A549 (cell line): ENCODE data around the gene VDAC1. TPM values are rescaled to one million over a fixed set of nuclear protein-coding genes. Genes with fewer than 3 reads are reported as not detected.
"Not testable (repeated sequence)": the region's sequence is repeated elsewhere in the genome, so short reads cannot be mapped to it uniquely, and the experiment has no call there.

Experiments
- ATAC-seq, 2 experiments: fragments of 200-7000 bp in 1 of 2; fragments of >200 bp in 1 of 2; cut with Nextera tagmentation in 1 of 2; cut with Tn5 transposase in 1 of 2; 3 replicates each; pipeline versions ENCODE4 v1.8.0 to v1.9.1; 2018 to 2020; ENCODE audit warnings: mild to moderate bottlenecking in 1 of 2, moderate library complexity in 1 of 2
- CTCF ChIA-PET: fragments of 300-600 bp; sonication (Branson Sonifier 250); formaldehyde crosslinking; extraction: SDS; loops from one replicate; lab custom pipeline; 2021; ENCODE audit warnings: antibody characterized with exemption, inconsistent platforms; lab: Yijun Ruan, JAX
- POLR2A ChIA-PET: fragments of 350-600 bp; formaldehyde crosslinking; extraction: SDS; loops from one replicate; lab custom pipeline; 2021; ENCODE audit warnings: antibody characterized with exemption, inconsistent platforms; lab: Yijun Ruan, JAX
- DNase-seq, 2 experiments: peaks; one replicate each; pipeline versions ENCODE4 v3.0.0 to v3.0.0-alpha.2; 2011 to 2016; ENCODE audit warnings: low read depth in 1 of 2, low spot score in 1 of 2
- FAIRE-seq: peaks from 2 replicates; lab custom pipeline; 2011; peaks lifted over from hg19 to GRCh38; lab: Jason Lieb, UNC
- H3K27ac ChIP-seq, 2 experiments: fragments of >200 bp; sonication (Bioruptor Twin); formaldehyde crosslinking; 3 replicates each; pipeline ENCODE4 v1.5.1; 2016 to 2017
- H3K4me1 ChIP-seq: fragments of >200 bp; sonication (Bioruptor Twin); formaldehyde crosslinking; 3 replicates; pipeline ENCODE4 v1.6.1; 2016
- H3K4me2 ChIP-seq: fragments of >200 bp; sonication (Bioruptor Twin); formaldehyde crosslinking; 3 replicates; pipeline ENCODE4 v1.6.1; 2016
- H3K4me3 ChIP-seq: fragments of >200 bp; sonication (Bioruptor Twin); formaldehyde crosslinking; 3 replicates; pipeline ENCODE4 v1.5.1; 2016
- H3K9me3 ChIP-seq: fragments of >200 bp; sonication (Bioruptor Twin); formaldehyde crosslinking; 3 replicates; pipeline ENCODE4 v1.6.1; 2016
- BCL3 ChIP-seq: fragments of >200 bp; sonication (Bioruptor Twin); formaldehyde crosslinking; IDR thresholded peaks from 3 replicates; pipeline ENCODE4 v1.6.1; 2016
- BHLHE40 ChIP-seq: IDR thresholded peaks from 2 replicates; pipeline ENCODE4 v1.6.1; 2012; ENCODE audit warnings: low read depth, low read length, inconsistent platforms
- CBX8 ChIP-seq: fragments of 200-600 bp; sonication (generic); IDR thresholded peaks from 2 replicates; pipeline ENCODE4 v1.6.1; 2016
- CEBPB ChIP-seq, 2 experiments: fragments of >200 bp in 1 of 2; sonication (Bioruptor Twin) in 1 of 2; formaldehyde crosslinking in 1 of 2; IDR thresholded peaks; 2 replicates each; pipeline ENCODE4 v1.6.1; 2012 to 2016
- E2F6 ChIP-seq: IDR thresholded peaks from 2 replicates; pipeline ENCODE4 v1.6.1; 2012; ENCODE audit warnings: low read depth, borderline replicate concordance
- EHF ChIP-seq: fragments of 250-450 bp; sonication (Bioruptor Pico); IDR thresholded peaks from 2 replicates; pipeline ENCODE4 v1.5.0; 2020; ENCODE audit warnings: mild to moderate bottlenecking
- EHMT2 ChIP-seq: fragments of 200-600 bp; sonication (generic); IDR thresholded peaks from 2 replicates; pipeline ENCODE4 v1.6.1; 2016; ENCODE audit warnings: antibody characterized with exemption, low read depth, mild to moderate bottlenecking, moderate library complexity
- EP300 ChIP-seq, 2 experiments: fragments of >200 bp; sonication (Bioruptor Twin); formaldehyde crosslinking; IDR thresholded peaks; 2 replicates in 1 of 2; 3 replicates in 1 of 2; pipeline ENCODE4 v1.6.1; 2016 to 2017
- ESRRA ChIP-seq: fragments of 150-350 bp; IDR thresholded peaks from 2 replicates; pipeline ENCODE4 v1.6.1; 2014; ENCODE audit warnings: mild to moderate bottlenecking, low read length, borderline replicate concordance
- FOXS1 ChIP-seq: fragments of 250-450 bp; sonication (Bioruptor Pico); IDR thresholded peaks from 2 replicates; pipeline ENCODE4 v1.5.0; 2020; ENCODE audit warnings: mild to moderate bottlenecking, moderate library complexity
- HDAC2 ChIP-seq: fragments of 200-600 bp; sonication (generic); IDR thresholded peaks from 2 replicates; pipeline ENCODE4 v1.6.1; 2016
- HOXA7 ChIP-seq: fragments of 250-450 bp; sonication (Bioruptor Pico); IDR thresholded peaks from 2 replicates; pipeline ENCODE4 v1.5.0; 2020; ENCODE audit warnings: mild to moderate bottlenecking, moderate library complexity
- KDM5A ChIP-seq: fragments of 200-600 bp; sonication (generic); IDR thresholded peaks from 2 replicates; pipeline ENCODE4 v1.6.1; 2016; ENCODE audit warnings: antibody characterized with exemption, mild to moderate bottlenecking
- MAZ ChIP-seq: fragments of 150-350 bp; IDR thresholded peaks from 2 replicates; pipeline ENCODE4 v1.6.1; 2014; ENCODE audit warnings: antibody characterized with exemption, low read depth, low read length, borderline replicate concordance
- MYC ChIP-seq: IDR thresholded peaks from 2 replicates; pipeline ENCODE4 v1.6.1; 2012; ENCODE audit warnings: mild to moderate bottlenecking, inconsistent platforms, low read length, improper control_type of control experiment, borderline replicate concordance
- NR3C1 ChIP-seq: fragments of >200 bp; sonication (Bioruptor Twin); formaldehyde crosslinking; IDR thresholded peaks from 3 replicates; pipeline ENCODE4 v1.6.1; 2017
- TFCP2L1 ChIP-seq: fragments of 250-450 bp; sonication (Bioruptor Pico); IDR thresholded peaks from 2 replicates; pipeline ENCODE4 v1.5.0; 2021; ENCODE audit warnings: mild to moderate bottlenecking
- TP53 ChIP-seq: fragments of 250-450 bp; sonication (Bioruptor Pico); IDR thresholded peaks from 2 replicates; pipeline ENCODE4 v1.5.0; 2021; ENCODE audit warnings: mild to moderate bottlenecking, moderate library complexity
- ZC3H11A ChIP-seq: fragments of 450-650 bp; IDR thresholded peaks from 2 replicates; pipeline ENCODE4 v1.6.1; 2014; ENCODE audit warnings: antibody characterized with exemption, mild to moderate bottlenecking
- ZFP36 ChIP-seq: fragments of 450-650 bp; IDR thresholded peaks from 2 replicates; pipeline ENCODE4 v1.6.1; 2014; ENCODE audit warnings: borderline replicate concordance; ENCODE audit not compliant: partially characterized antibody
- WGBS: methylation state at CpG from one replicate; pipeline ENCODE4 v1.1.6; 2017; ENCODE audit errors: missing lambda C conversion rate; 5-methylcytosine and 5-hydroxymethylcytosine counted together
- polyA plus RNA-seq, 4 experiments: library from polyadenylated mRNA; depleted of rRNA in 3 of 4; stranded (reverse); fragments of >200 nt; fragmentation: RNase III in 1 of 4; extraction: RNeasy Plus Mini Kit Qiagen cat#74134 plus additional on column Dnase treatment in 1 of 4; gene quantifications; 2 replicates in 3 of 4; 3 replicates in 1 of 4; pipeline ENCODE4 v1.2.3, GENCODE V29; 2011 to 2017
- TF ChIP-seq, protein P1 (sequence below): fragments of 250-450 bp; sonication (Bioruptor Pico); IDR thresholded peaks from 2 replicates; pipeline ENCODE4 v1.5.0; 2021; ENCODE audit warnings: mild to moderate bottlenecking, moderate library complexity, borderline replicate concordance

VDAC1 gene
- polyA plus RNA-seq, 2 of the 4 experiments (the other 2 are of a cell fraction), result 369 to 442 TPM

GRCh38 chr5:133938929-133939328 is 65.8 kb downstream of the VDAC1 start:
- no peak for FAIRE-seq
- no peak for DNase-seq
- ChIA-PET CTCF (interaction anchor here (0.9 to 1.3 kb wide), 3 partner anchors 69 to 828 kb away, joined by 3 read pairs; no protein-coding TSS in a partner anchor), POLR2A (no interaction called here)
- H3K4me1 ChIP-seq, result no peaks in the 10 kb centered on the region
- H3K4me3 ChIP-seq, result no peak overlapping the region
- WGBS, result 59% methylated on average over 3 of the region's 3 CpGs
- no peak overlapping the region for H3K27ac ChIP-seq
- TF ChIP-seq E2F6, result no peak
- no peak for TF ChIP-seq HDAC2
- TF ChIP-seq ZC3H11A, result no peak
- TF ChIP-seq NR3C1, result no peak
- no peak for TF ChIP-seq EHMT2
- no peak for TF ChIP-seq BHLHE40
- peaks cover 6% of the 10 kb centered on the region; the same call in 2 of the 3 replicates for H3K9me3 ChIP-seq
- ATAC-seq, result no peak
- H3K4me2 ChIP-seq, result no peak overlapping the region

GRCh38 chr5:133938039-133938821 is 66.5 kb downstream of the VDAC1 start:
- Histone ChIP-seq H3K4me3 (no peak overlapping the region), H3K9me3 (peaks cover 6% of the 10 kb centered on the region; the same call in 2 of the 3 replicates), H3K4me1 (no peaks in the 10 kb centered on the region), H3K4me2 (no peak overlapping the region), H3K27ac (no peak overlapping the region)
- DNase-seq (no peak), ATAC-seq (no peak), FAIRE-seq (no peak)
- TF ChIP-seq FOXS1 (CRISPR knock-in tag) (no peak), HOXA7 (CRISPR knock-in tag) (no peak), TFCP2L1 (CRISPR knock-in tag) (no peak), CBX8 (no peak), ZC3H11A (no peak)
- ChIA-PET CTCF (interaction anchor here (0.9 to 1.6 kb wide), 3 partner anchors 68 to 828 kb away, joined by 3 read pairs; no protein-coding TSS in a partner anchor), POLR2A (interaction anchor here (0.6 kb wide), 1 partner anchor 21 kb away, joined by 7 read pairs; no protein-coding TSS in a partner anchor)
- WGBS, result 63% methylated on average over 6 of the region's 6 CpGs

GRCh38 chr5:133937628-133938027 is 67.1 kb downstream of the VDAC1 start:
- not testable (repeated sequence) for FAIRE-seq, H3K9me3 ChIP-seq, H3K4me2 ChIP-seq, ATAC-seq, H3K27ac ChIP-seq, DNase-seq, H3K4me1 ChIP-seq, H3K4me3 ChIP-seq
- CTCF ChIA-PET, result interaction anchor here (1.1 to 1.6 kb wide), 2 partner anchors 14 to 514 kb away, joined by 3 read pairs; no protein-coding TSS in a partner anchor
- POLR2A ChIA-PET, result interaction anchor here (0.6 kb wide), 1 partner anchor 20 kb away, joined by 7 read pairs; no protein-coding TSS in a partner anchor
- 79% methylated on average over 3 of the region's 3 CpGs for WGBS

DNA sequence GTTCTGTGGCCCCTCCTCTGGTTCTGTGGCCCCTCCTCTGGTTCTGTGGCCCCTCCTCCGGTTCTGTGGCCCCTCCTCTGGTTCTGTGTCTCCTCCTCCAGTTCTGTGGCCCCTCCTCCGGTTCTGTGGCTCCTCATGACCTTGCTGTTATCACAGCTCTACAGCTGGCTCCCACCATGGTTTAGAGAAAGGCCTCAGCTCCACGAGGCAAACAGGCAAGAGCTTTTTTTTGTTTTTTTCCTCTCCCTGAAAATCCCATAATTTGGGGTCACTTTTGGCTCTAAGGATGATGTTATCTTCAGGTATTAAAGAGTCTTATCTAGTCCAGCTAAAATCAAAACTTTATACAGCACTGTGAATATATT is 68.1 kb downstream of the VDAC1 start:
- DNase-seq (no peak), ATAC-seq (no peak), FAIRE-seq (no peak)
- WGBS, result 49% methylated on average over 3 of the region's 3 CpGs
- H3K4me1 ChIP-seq, result no peaks in the 10 kb centered on the region
- no peak overlapping the region for H3K4me3 ChIP-seq
- no peak overlapping the region for H3K27ac ChIP-seq
- no peak for TF ChIP-seq BCL3
- TF ChIP-seq TP53 (CRISPR knock-in tag), result no peak
- TF ChIP-seq ZFP36, result no peak
- TF ChIP-seq MAZ, result no peak
- TF ChIP-seq EHMT2, result no peak
- no peak for TF ChIP-seq KDM5A
- TF ChIP-seq, protein P1, sequence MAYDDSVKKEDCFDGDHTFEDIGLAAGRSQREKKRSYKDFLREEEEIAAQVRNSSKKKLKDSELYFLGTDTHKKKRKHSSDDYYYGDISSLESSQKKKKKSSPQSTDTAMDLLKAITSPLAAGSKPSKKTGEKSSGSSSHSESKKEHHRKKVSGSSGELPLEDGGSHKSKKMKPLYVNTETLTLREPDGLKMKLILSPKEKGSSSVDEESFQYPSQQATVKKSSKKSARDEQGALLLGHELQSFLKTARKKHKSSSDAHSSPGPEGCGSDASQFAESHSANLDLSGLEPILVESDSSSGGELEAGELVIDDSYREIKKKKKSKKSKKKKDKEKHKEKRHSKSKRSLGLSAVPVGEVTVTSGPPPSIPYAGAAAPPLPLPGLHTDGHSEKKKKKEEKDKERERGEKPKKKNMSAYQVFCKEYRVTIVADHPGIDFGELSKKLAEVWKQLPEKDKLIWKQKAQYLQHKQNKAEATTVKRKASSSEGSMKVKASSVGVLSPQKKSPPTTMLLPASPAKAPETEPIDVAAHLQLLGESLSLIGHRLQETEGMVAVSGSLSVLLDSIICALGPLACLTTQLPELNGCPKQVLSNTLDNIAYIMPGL, result no peak
- no peak for TF ChIP-seq EP300 (IDR thresholded peaks at IDR 0.05)
- TF ChIP-seq MYC, result no peak
- TF ChIP-seq ESRRA, result no peak
- TF ChIP-seq CEBPB (IDR thresholded peaks at IDR 0.05), result no peak
- TF ChIP-seq EHF, result no peak
- CTCF ChIA-PET, result interaction anchor here (1.1 kb wide), 1 partner anchor 13 kb away, joined by 3 read pairs; no protein-coding TSS in a partner anchor
- H3K9me3 ChIP-seq, result peaks cover 6% of the 10 kb centered on the region; the same call in 2 of the 3 replicates
- POLR2A ChIA-PET, result no interaction called here
- no peak overlapping the region for H3K4me2 ChIP-seq

- ATAC-seq, POLR2A ChIA-PET, H3K27ac ChIP-seq, FAIRE-seq, H3K4me3 ChIP-seq, H3K9me3 ChIP-seq, DNase-seq, H3K4me2 ChIP-seq, H3K4me1 ChIP-seq: not testable (repeated sequence)
- CTCF ChIA-PET, result interaction anchor here (0.8 kb wide), 1 partner anchor 8 kb away, joined by 3 read pairs; no protein-coding TSS in a partner anchor
- 59% methylated on average over 10 of the region's 10 CpGs for WGBS
These were observed 68.7 kb downstream of the VDAC1 start for GRCh38 chr5:133935991-133936650.
